DOHH2 (cell line): ENCODE results near the gene IGF1R.

Experiments used
- H3F3A ChIP-seq: fragments of 200-600 bp; sonication (generic), shearing (Covaris generic); 2 replicates; pipeline ENCODE4 v1.6.0; 2016; ENCODE audit warnings: antibody characterized with exemption, mild to moderate bottlenecking; ENCODE audit not compliant: control insufficient read depth, insufficient read depth
- H3K27ac ChIP-seq: fragments of 200-600 bp; sonication (generic); 2 replicates; pipeline ENCODE4 v1.5.1; 2014; ENCODE audit warnings: low read depth, mild to moderate bottlenecking, low read length, moderate library complexity
- H3K27me3 ChIP-seq: fragments of 200-600 bp; sonication (generic); 2 replicates; pipeline ENCODE4 v1.6.1; 2014; ENCODE audit warnings: mild to moderate bottlenecking, low read length, mixed read lengths; ENCODE audit not compliant: control insufficient read depth
- H3K36me3 ChIP-seq: fragments of 200-600 bp; sonication (generic); 2 replicates; pipeline ENCODE4 v1.6.1; 2014; ENCODE audit warnings: mild to moderate bottlenecking, low read length, moderate library complexity, mixed read lengths; ENCODE audit not compliant: control insufficient read depth
- H3K4me1 ChIP-seq: fragments of 200-600 bp; sonication (generic); 2 replicates; pipeline ENCODE4 v1.6.1; 2014; ENCODE audit warnings: mild to moderate bottlenecking, low read length, mixed read lengths; ENCODE audit not compliant: control insufficient read depth
- H3K4me2 ChIP-seq: fragments of 200-600 bp; sonication (generic); 2 replicates; pipeline ENCODE4 v1.6.0; 2014; ENCODE audit warnings: mild to moderate bottlenecking, low read length, moderate library complexity
- H3K4me3 ChIP-seq: fragments of 200-600 bp; sonication (generic); 2 replicates; pipeline ENCODE4 v1.5.1; 2014; ENCODE audit warnings: mild to moderate bottlenecking, low read length, mixed read lengths
- H3K79me2 ChIP-seq: fragments of 200-600 bp; sonication (generic); 2 replicates; pipeline ENCODE4 v1.6.1; 2014; ENCODE audit warnings: mild to moderate bottlenecking, low read length, mixed read lengths; ENCODE audit not compliant: control insufficient read depth
- H3K9me2 ChIP-seq: fragments of 200-600 bp; sonication (generic); replicated peaks from 2 replicates; pipeline ENCODE4 v1.6.1; 2014; ENCODE audit warnings: mild to moderate bottlenecking, low read length, mixed read lengths; ENCODE audit not compliant: control insufficient read depth
- H3K9me3 ChIP-seq: fragments of 200-600 bp; sonication (generic); 2 replicates; pipeline ENCODE4 v1.6.1; 2014; ENCODE audit warnings: antibody characterized with exemption, low read length, mixed read lengths; ENCODE audit not compliant: control insufficient read depth, insufficient read depth
- H4K20me1 ChIP-seq: fragments of 200-600 bp; sonication (generic); 2 replicates; pipeline ENCODE4 v1.6.0; 2014; ENCODE audit warnings: low read depth, mild to moderate bottlenecking, antibody characterized with exemption, low read length, moderate library complexity; ENCODE audit not compliant: control insufficient read depth, insufficient read depth
- CTCF ChIP-seq: fragments of 200-600 bp; sonication (generic); IDR thresholded peaks from one replicate; pipeline ENCODE4 v1.5.1; 2014; ENCODE audit warnings: antibody characterized with exemption, mild to moderate bottlenecking, low read depth, low read length; ENCODE audit not compliant: poor library complexity, severe bottlenecking
- EZH2phosphoT487 ChIP-seq: fragments of 200-600 bp; sonication (generic); IDR thresholded peaks from 2 replicates; pipeline ENCODE4 v1.6.1; 2017; ENCODE audit warnings: borderline replicate concordance, mild to moderate bottlenecking, antibody characterized with exemption, low read length, moderate library complexity, mixed read lengths

Gene IGF1R

GRCh38 chr15:98923171-98923570, 274.8 kb downstream of the IGF1R start:
- Histone ChIP-seq H3K27ac (no peak overlapping the region), H3F3A (no peaks in the 10 kb centered on the region), H3K79me2 (no peaks in the 10 kb centered on the region), H3K4me2 (no peak overlapping the region), H3K36me3 (no peaks in the 10 kb centered on the region), H3K27me3 (no peaks in the 10 kb centered on the region), H3K4me3 (no peak overlapping the region), H3K9me3 (no peaks in the 10 kb centered on the region), H4K20me1 (no peaks in the 10 kb centered on the region), H3K9me2 (no peaks in the 10 kb centered on the region), H3K4me1 (no peaks in the 10 kb centered on the region)
- no peak for TF ChIP-seq CTCF
- no peak for TF ChIP-seq EZH2phosphoT487

GRCh38 chr15:98923579-98923978, 275.2 kb downstream of the IGF1R start:
- no peak overlapping the region for H3K27ac ChIP-seq
- no peaks in the 10 kb centered on the region for H3K36me3 ChIP-seq
- H3K4me2 ChIP-seq: no peak overlapping the region

GRCh38 chr15:98924401-98925049, 276.2 kb downstream of the IGF1R start:
- Histone ChIP-seq H3K79me2 (no peaks in the 10 kb centered on the region), H3K4me3 (no peak overlapping the region), H3K4me1 (no peaks in the 10 kb centered on the region), H3K27ac (no peak overlapping the region), H3K36me3 (no peaks in the 10 kb centered on the region), H3F3A (no peaks in the 10 kb centered on the region), H3K9me3 (no peaks in the 10 kb centered on the region), H4K20me1 (no peaks in the 10 kb centered on the region), H3K9me2 (no peaks in the 10 kb centered on the region), H3K27me3 (no peaks in the 10 kb centered on the region), H3K4me2 (no peak overlapping the region)
- TF ChIP-seq EZH2phosphoT487 (no peak), CTCF (no peak)

More at GRCh38 chr15:98923579-98923978, 275.2 kb downstream of the IGF1R start:
- Histone ChIP-seq H3K9me3 (no peaks in the 10 kb centered on the region), H3K4me1 (no peaks in the 10 kb centered on the region), H3K9me2 (no peaks in the 10 kb centered on the region), H3K4me3 (no peak overlapping the region), H3K27me3 (no peaks in the 10 kb centered on the region), H3K79me2 (no peaks in the 10 kb centered on the region), H3F3A (no peaks in the 10 kb centered on the region), H4K20me1 (no peaks in the 10 kb centered on the region)
- TF ChIP-seq EZH2phosphoT487 (no peak), CTCF (no peak)
